CD4-positive, alpha-beta T cell treated with Interferon gamma for 1 hour (primary cell): Measurements from ENCODE around the gene TTYH1.
A peak's percentile ranks its signal among the peaks of the same experiment; 100 is the strongest.
"Not testable (repeated sequence)": the region's sequence is repeated elsewhere in the genome, so short reads cannot be mapped to it uniquely, and the experiment has no call there.

Experiments used
- DNase-seq: peaks from one replicate; pipeline ENCODE4 v3.0.0-alpha.2; 2020

The TTYH1 gene

GRCh38 chr19:54415208-54415900 is at the start of gene TTYH1:
TSS of gene TTYH1 (plus strand) at chr19:54415464. CDS start at chr19:54415553, 89 bp downstream.
- peak; percentile 14 for DNase-seq

- DNase-seq, result not testable (repeated sequence)
Observed at GRCh38 chr19:54365798-54366197, 49.5 kb upstream of the TTYH1 start.

GRCh38 chr19:54366811-54367210 is 48.5 kb upstream of the TTYH1 start:
- no peak for DNase-seq

- DNase-seq, result no peak
Observed at GRCh38 chr19:54369082-54369687, 46.1 kb upstream of the TTYH1 start.

GRCh38 chr19:54369688-54370433 is 45.4 kb upstream of the TTYH1 start:
- DNase-seq, result not testable (repeated sequence)

- peak; percentile 58 for DNase-seq
Observed at GRCh38 chr19:54370434-54370796, 44.8 kb upstream of the TTYH1 start.

- DNase-seq, result not testable (repeated sequence)
Observed at GRCh38 chr19:54371453-54371852, 43.8 kb upstream of the TTYH1 start.

GRCh38 chr19:54373781-54374631 is 41.3 kb upstream of the TTYH1 start:
- DNase-seq, result peak; percentile 75

- DNase-seq, result peak; percentile 40
Observed at GRCh38 chr19:54375181-54375938, 39.9 kb upstream of the TTYH1 start.

- DNase-seq, result no peak
Observed at GRCh38 chr19:54376610-54377285, 38.5 kb upstream of the TTYH1 start.

- DNase-seq, result no peak
Observed at GRCh38 chr19:54379187-54379678, 36.0 kb upstream of the TTYH1 start.

GRCh38 chr19:54380897-54381296 is 34.4 kb upstream of the TTYH1 start:
- no peak for DNase-seq

GRCh38 chr19:54382041-54382440 is 33.2 kb upstream of the TTYH1 start:
- not testable (repeated sequence) for DNase-seq

- no peak for DNase-seq
Observed at GRCh38 chr19:54383330-54383729, 31.9 kb upstream of the TTYH1 start.

GRCh38 chr19:54387991-54388801 is 27.1 kb upstream of the TTYH1 start:
- DNase-seq, result peak; percentile 32

- DNase-seq, result no peak
Observed at GRCh38 chr19:54388802-54389139, 26.5 kb upstream of the TTYH1 start.

GRCh38 chr19:54389553-54389952 is 25.7 kb upstream of the TTYH1 start:
- no peak for DNase-seq

GRCh38 chr19:54390942-54391577 is 24.2 kb upstream of the TTYH1 start:
- DNase-seq, result peak; percentile 69

GRCh38 chr19:54391589-54392061 is 23.6 kb upstream of the TTYH1 start:
- no peak for DNase-seq

GRCh38 chr19:54392105-54392504 is 23.2 kb upstream of the TTYH1 start:
- no peak for DNase-seq
